ENCODE results near the gene KNSTRN. TPM values are rescaled to one million over a fixed set of nuclear protein-coding genes. Genes with fewer than 3 reads are reported as not detected.

Gene KNSTRN
- total RNA-seq, 1 donor = 4.3 TPM

- DNase-seq (ENCODE audit: low read depth in 2 of 3, low spot score in 2 of 3) = no peak
These were observed 17.5 kb upstream of the KNSTRN start for GRCh38 chr15:40365016-40365415.

GRCh38 chr15:40365624-40366456, 16.7 kb upstream of the KNSTRN start:
- no peak for DNase-seq (ENCODE audit: low read depth in 2 of 3, low spot score in 2 of 3)

- DNase-seq (ENCODE audit: low read depth in 2 of 3, low spot score in 2 of 3) = no peak
These were observed 15.8 kb upstream of the KNSTRN start for GRCh38 chr15:40366457-40367370.

- no peak for DNase-seq (ENCODE audit: low read depth in 2 of 3, low spot score in 2 of 3)
These were observed 15.2 kb upstream of the KNSTRN start for GRCh38 chr15:40367371-40367685.

- peak; percentile 73 to 96 (median 94) for DNase-seq (ENCODE audit: low read depth in 2 of 3, low spot score in 2 of 3)
These were observed 14.6 kb upstream of the KNSTRN start for GRCh38 chr15:40367686-40368611.

- no peak for DNase-seq (ENCODE audit: low read depth in 2 of 3, low spot score in 2 of 3)
These were observed 13.6 kb upstream of the KNSTRN start for GRCh38 chr15:40368719-40369473.

- DNase-seq (ENCODE audit: low read depth in 2 of 3, low spot score in 2 of 3) = no peak
These were observed 13.0 kb upstream of the KNSTRN start for GRCh38 chr15:40369474-40369869.

- DNase-seq (ENCODE audit: low read depth in 2 of 3, low spot score in 2 of 3) = no peak
These were observed 12.6 kb upstream of the KNSTRN start for GRCh38 chr15:40369971-40370370.

GRCh38 chr15:40372981-40373380, 9.5 kb upstream of the KNSTRN start:
- DNase-seq (ENCODE audit: low read depth in 2 of 3, low spot score in 2 of 3) = no peak

- no peak for DNase-seq (ENCODE audit: low read depth in 2 of 3, low spot score in 2 of 3)
These were observed 4.9 kb upstream of the KNSTRN start for GRCh38 chr15:40377606-40378005.

GRCh38 chr15:40379374-40379773, 3.1 kb upstream of the KNSTRN start:
- DNase-seq (ENCODE audit: low read depth in 2 of 3, low spot score in 2 of 3) = no peak

- no peak for DNase-seq (ENCODE audit: low read depth in 2 of 3, low spot score in 2 of 3)
These were observed 2.7 kb upstream of the KNSTRN start for GRCh38 chr15:40379853-40380252.

- DNase-seq (ENCODE audit: low read depth in 2 of 3, low spot score in 2 of 3) = no peak
These were observed 1.9 kb upstream of the KNSTRN start for GRCh38 chr15:40380636-40381035.

- no peak for DNase-seq (ENCODE audit: low read depth in 2 of 3, low spot score in 2 of 3)
These were observed 547 bp upstream of the KNSTRN start for GRCh38 chr15:40381818-40382529.

- no peak for DNase-seq (ENCODE audit: low read depth in 2 of 3, low spot score in 2 of 3)
These were observed 4.0 kb downstream of the KNSTRN start for GRCh38 chr15:40386480-40386879.

- DNase-seq (ENCODE audit: low read depth in 2 of 3, low spot score in 2 of 3) = no peak
These were observed 6.7 kb downstream of the KNSTRN start for GRCh38 chr15:40388941-40389823.

GRCh38 chr15:40389824-40390595, 7.5 kb downstream of the KNSTRN start:
- DNase-seq (ENCODE audit: low read depth in 2 of 3, low spot score in 2 of 3) = no peak

Measured in hematopoietic multipotent progenitor cell (in vitro differentiated cells).